AG04450 (cell line): Measurements from ENCODE around the gene WDR44. TPM values are rescaled to one million over a fixed set of nuclear protein-coding genes. Genes with fewer than 3 reads are reported as not detected.

Source experiments
- CTCF ChIA-PET: fragments of 300-600, 350-600 bp; formaldehyde crosslinking; extraction: SDS; loops from one replicate; lab custom pipeline; 2022; ENCODE audit warnings: antibody characterized with exemption, inconsistent platforms; lab: Charles Lee
- POLR2A ChIA-PET: fragments of 350-600 bp; formaldehyde crosslinking; extraction: SDS; loops from one replicate; lab custom pipeline; 2021; ENCODE audit warnings: antibody characterized with exemption, inconsistent platforms; lab: Yijun Ruan, JAX
- DNase-seq: peaks from one replicate; pipeline ENCODE4 v3.0.0-alpha.2; 2011; ENCODE audit warnings: low read depth, low spot score
- H3K27ac ChIP-seq: one replicate; pipeline ENCODE4 v1.5.1; 2012; ENCODE audit warnings: low read depth, low read length, control low read depth
- H3K27me3 ChIP-seq: one replicate; pipeline ENCODE4 v1.6.0; 2012; ENCODE audit warnings: low read length; ENCODE audit not compliant: control insufficient read depth, insufficient read depth
- H3K4me3 ChIP-seq: 2 replicates; pipeline ENCODE4 v1.5.1; 2011; ENCODE audit warnings: mild to moderate bottlenecking, low read depth, low read length, control low read depth
- H3K9me3 ChIP-seq: 2 replicates; pipeline ENCODE4 v1.5.1; 2012; ENCODE audit warnings: low read length; ENCODE audit not compliant: control insufficient read depth, insufficient read depth
- CTCF ChIP-seq: IDR thresholded peaks from 2 replicates; pipeline ENCODE4 v1.5.1; 2011; ENCODE audit warnings: low read depth, low read length, control low read depth, inconsistent platforms
- polyA plus RNA-seq: library from polyadenylated mRNA; depleted of rRNA; stranded (reverse); fragments of >200 nt; gene quantifications from 2 replicates; pipeline ENCODE4 v1.2.3, GENCODE V29; 2011

The WDR44 gene
- polyA plus RNA-seq, 1 experiment = 17.2 TPM

GRCh38 chrX:118373538-118373937 is 27.6 kb downstream of the WDR44 start:
- ChIA-PET POLR2A (no interaction called here), CTCF (interaction anchor here (0.5 kb wide), 1 partner anchor 73 kb away, joined by 5 read pairs; no protein-coding TSS in a partner anchor)
- DNase-seq = no peak
- H3K27ac ChIP-seq = no peak overlapping the region
- no peak for TF ChIP-seq CTCF
- no peak overlapping the region for H3K4me3 ChIP-seq
- H3K9me3 ChIP-seq = no peaks in the 10 kb centered on the region
- no peaks in the 10 kb centered on the region for H3K27me3 ChIP-seq

GRCh38 chrX:118383120-118383519 is 37.2 kb downstream of the WDR44 start:
- TF ChIP-seq CTCF = no peak
- no peak overlapping the region for H3K4me3 ChIP-seq
- H3K27me3 ChIP-seq = no peaks in the 10 kb centered on the region
- H3K9me3 ChIP-seq = no peaks in the 10 kb centered on the region
- no peak overlapping the region for H3K27ac ChIP-seq
- POLR2A ChIA-PET = no interaction called here
- CTCF ChIA-PET = interaction anchor here (0.7 kb wide), 1 partner anchor 11 kb away, joined by 5 read pairs; no protein-coding TSS in a partner anchor
- DNase-seq = no peak

GRCh38 chrX:118392716-118393115 is 46.8 kb downstream of the WDR44 start:
- ChIA-PET CTCF (interaction anchor here (0.6 kb wide), 1 partner anchor 208 kb away, joined by 5 read pairs; no protein-coding TSS in a partner anchor), POLR2A (no interaction called here)
- Histone ChIP-seq H3K27me3 (no peaks in the 10 kb centered on the region), H3K4me3 (no peak overlapping the region), H3K9me3 (no peaks in the 10 kb centered on the region), H3K27ac (no peak overlapping the region)
- no peak for DNase-seq
- TF ChIP-seq CTCF = no peak

- POLR2A ChIA-PET = no interaction called here
- no peak overlapping the region for H3K27ac ChIP-seq
- CTCF ChIA-PET = no interaction called here
- H3K27me3 ChIP-seq = no peaks in the 10 kb centered on the region
- H3K9me3 ChIP-seq = no peaks in the 10 kb centered on the region
- no peak for DNase-seq
- no peak for TF ChIP-seq CTCF
- H3K4me3 ChIP-seq = no peak overlapping the region
Measured at GRCh38 chrX:118396113-118396512, 50.2 kb downstream of the WDR44 start.

- no peak for DNase-seq
- Histone ChIP-seq H3K27ac (no peak overlapping the region), H3K9me3 (no peaks in the 10 kb centered on the region), H3K4me3 (no peak overlapping the region), H3K27me3 (no peaks in the 10 kb centered on the region)
- CTCF ChIA-PET = no interaction called here
- POLR2A ChIA-PET = no interaction called here
- TF ChIP-seq CTCF = no peak
Measured at GRCh38 chrX:118418811-118419251, 72.9 kb downstream of the WDR44 start.
